ENCODE measurements around the gene APEH. TPM values are rescaled to one million over a fixed set of nuclear protein-coding genes. Genes with fewer than 3 reads are reported as not detected.

Gene APEH
- total RNA-seq, 1 experiment from 2014 or later = 246 TPM

- no peak for TF ChIP-seq CTCF (IDR thresholded peaks at IDR 0.05 in 2 of 3, conservative IDR thresholded peaks at IDR 0.05 in 1 of 3; ENCODE audit: borderline replicate concordance in 1 of 3, insufficient read depth in 1 of 3, low read depth in 2 of 3, low read length in 2 of 3)
- TF ChIP-seq SRF (IDR thresholded peaks at IDR 0.05; ENCODE audit: low read depth) = no peak
- no peak for TF ChIP-seq EGR1 (IDR thresholded peaks at IDR 0.05; ENCODE audit: low read depth)
- no peak for TF ChIP-seq REST (IDR thresholded peaks at IDR 0.05; ENCODE audit: low read depth)
- no peak for TF ChIP-seq CEBPB (IDR thresholded peaks at IDR 0.05; ENCODE audit: low read depth)
- no peak for TF ChIP-seq SP1 (IDR thresholded peaks at IDR 0.05; ENCODE audit: low read depth)
- TF ChIP-seq FOSL1 (IDR thresholded peaks at IDR 0.05; ENCODE audit: low read depth) = no peak
- no peak for TF ChIP-seq RAD21 (IDR thresholded peaks at IDR 0.05; ENCODE audit: low read depth)
- TF ChIP-seq POLR2AphosphoS5 (IDR thresholded peaks at IDR 0.05; ENCODE audit: low read depth, low read length) = no peak
- TF ChIP-seq MAX (IDR thresholded peaks at IDR 0.05) = no peak
- TF ChIP-seq ZNF274 (IDR thresholded peaks at IDR 0.05; ENCODE audit: low read depth, low read length) = no peak
- TF ChIP-seq TCF7L2 (IDR thresholded peaks at IDR 0.05; ENCODE audit: borderline replicate concordance, extremely low read depth, insufficient read depth, insufficient read length) = no peak
- no peak for TF ChIP-seq CBX3 (IDR thresholded peaks at IDR 0.05; ENCODE audit: low read depth)
- TF ChIP-seq SIN3A (IDR thresholded peaks at IDR 0.05; ENCODE audit: low read depth) = no peak
- no peak for TF ChIP-seq EZH2 (IDR thresholded peaks at IDR 0.05)
- TF ChIP-seq ZBTB33 (IDR thresholded peaks at IDR 0.05; ENCODE audit: extremely low read depth, insufficient replicate concordance, low read length) = no peak
- no peak for TF ChIP-seq YY1 (IDR thresholded peaks at IDR 0.05; ENCODE audit: extremely low read depth, insufficient replicate concordance, low read depth, low read length)
- TF ChIP-seq POLR2A (IDR thresholded peaks at IDR 0.05; ENCODE audit: borderline replicate concordance, extremely low read depth, insufficient read depth, insufficient read length) = no peak
- TF ChIP-seq ZFX (IDR thresholded peaks at IDR 0.05) = no peak
- TF ChIP-seq ATF3 (IDR thresholded peaks at IDR 0.05) = no peak
- no peaks in the 10 kb centered on the region for H3K27me3 ChIP-seq (ENCODE audit: insufficient read depth, low read length)
- no peak overlapping the region for H3K4me2 ChIP-seq (ENCODE audit: low read length)
- H3K27ac ChIP-seq (ENCODE audit: low read depth, low read length) = no peak overlapping the region
- H2AFZ ChIP-seq (ENCODE audit: low read depth, low read length, poor library complexity, severe bottlenecking) = no peak overlapping the region
- H3K9ac ChIP-seq (ENCODE audit: low read length) = no peak overlapping the region
- CTCF ChIA-PET = no interaction called here
- intact Hi-C loops (cut with micrococcal nuclease) = no loop called here
- H3K4me3 ChIP-seq (replicated peaks in 1 of 2; ENCODE audit: low read depth in 1 of 2, low read length in 2 of 2) = no peak overlapping the region
- DNase-seq (ENCODE audit: low read depth, low spot score) (no peak), ATAC-seq (no peak)
- peaks cover 0 to 6% of the 10 kb centered on the region in 2 experiments; a peak in 2 of 4 replicates for H3K9me3 ChIP-seq (ENCODE audit: control insufficient read depth in 1 of 2, insufficient read depth in 1 of 2, low read depth in 1 of 2, low read length in 2 of 2)
- H3K9me2 ChIP-seq (ENCODE audit: insufficient read depth) = no peaks in the 10 kb centered on the region
- RAD21 ChIA-PET (ENCODE audit: low non-redundant PET in 1 of 2, low total read pairs in 2 of 2, uncharacterized antibody in 2 of 2, unreplicated experiment in 2 of 2) = no interaction called here
- H3K36me3 ChIP-seq (ENCODE audit: control insufficient read depth in 1 of 2, insufficient read depth in 2 of 2, low read length in 2 of 2) = no peaks in the 10 kb centered on the region
- POLR2A ChIA-PET = no interaction called here
- H4K20me1 ChIP-seq (ENCODE audit: insufficient read depth) = no peaks in the 10 kb centered on the region
- no peaks in the 10 kb centered on the region for H3K79me2 ChIP-seq (ENCODE audit: insufficient read depth, low read length)
- no TSS peak for BruUV-seq (replicated peaks)
- H3K4me1 ChIP-seq (ENCODE audit: control insufficient read depth in 1 of 2, insufficient read depth in 2 of 2, low read length in 2 of 2) = no peaks in the 10 kb centered on the region
These were observed 45.9 kb upstream of the APEH start for GRCh38 chr3:49628249-49628648.

All from HCT116 (cell line).